ENCODE results near the gene GPR162. TPM values are rescaled to one million over a fixed set of nuclear protein-coding genes. Genes with fewer than 3 reads are reported as not detected.
A peak's percentile ranks its signal among the peaks of the same experiment; 100 is the strongest.

Gene GPR162
- total RNA-seq, 2 donors from 2014 or later = 0.44 to 7.0 TPM

GRCh38 chr12:6837370-6838060 is 15.9 kb downstream of the GPR162 start:
- Histone ChIP-seq H3K4me3 (no peak overlapping the region), H3K4me1 (peaks cover 0 to 10% of the 10 kb centered on the region in 2 donors), H3K27ac (no peak overlapping the region), H3K9me3 (no peaks in the 10 kb centered on the region), H3K36me3 (peaks cover 55% of the 10 kb centered on the region), H3K27me3 (no peaks in the 10 kb centered on the region)
- no peak for TF ChIP-seq CTCF (IDR thresholded peaks at IDR 0.05)
- no peak for DNase-seq (ENCODE audit: low spot score)

- TF ChIP-seq CTCF (IDR thresholded peaks at IDR 0.05) = no peak
- no peak for DNase-seq (ENCODE audit: low spot score)
- H3K36me3 ChIP-seq = peaks cover 54% of the 10 kb centered on the region
- no peaks in the 10 kb centered on the region for H3K9me3 ChIP-seq
- no peak overlapping the region for H3K27ac ChIP-seq
- H3K27me3 ChIP-seq = no peaks in the 10 kb centered on the region
- H3K4me3 ChIP-seq = no peak overlapping the region
- peaks cover 0 to 10% of the 10 kb centered on the region in 2 donors for H3K4me1 ChIP-seq
These were observed 17.2 kb downstream of the GPR162 start for GRCh38 chr12:6838854-6839253.

- Histone ChIP-seq H3K36me3 (peaks cover 61% of the 10 kb centered on the region), H3K27ac (peak overlapping the region in 1 of 2 donors; percentile 31), H3K27me3 (no peaks in the 10 kb centered on the region), H3K4me1 (peaks cover 0 to 10% of the 10 kb centered on the region in 2 donors), H3K9me3 (no peaks in the 10 kb centered on the region), H3K4me3 (no peak overlapping the region)
- no peak for TF ChIP-seq CTCF (IDR thresholded peaks at IDR 0.05)
- DNase-seq (ENCODE audit: low spot score) = no peak
These were observed 18.0 kb downstream of the GPR162 start for GRCh38 chr12:6839482-6840201.

GRCh38 chr12:6840330-6840729 is 18.7 kb downstream of the GPR162 start:
- H3K27me3 ChIP-seq = no peaks in the 10 kb centered on the region
- peaks cover 68% of the 10 kb centered on the region for H3K36me3 ChIP-seq
- no peak overlapping the region for H3K4me3 ChIP-seq
- H3K9me3 ChIP-seq = no peaks in the 10 kb centered on the region
- peak overlapping the region; percentile 31 to 48 for H3K27ac ChIP-seq
- peaks cover 0 to 10% of the 10 kb centered on the region in 2 donors for H3K4me1 ChIP-seq
- no peak for TF ChIP-seq CTCF (IDR thresholded peaks at IDR 0.05)
- no peak for DNase-seq (ENCODE audit: low spot score)

GRCh38 chr12:6840761-6841515 is 19.3 kb downstream of the GPR162 start, which contains the start of gene GNB3:
TSS of gene GNB3 (plus strand) at chr12:6840925. CDS start at chr12:6841288, 363 bp downstream.
- no peak for DNase-seq (ENCODE audit: low spot score)
- Histone ChIP-seq H3K36me3 (peaks cover 70% of the 10 kb centered on the region), H3K27me3 (no peaks in the 10 kb centered on the region), H3K4me3 (no peak within 1 kb of the TSS), H3K9me3 (no peaks in the 10 kb centered on the region), H3K4me1 (peaks cover 0 to 6% of the 10 kb centered on the region in 2 donors), H3K27ac (peak within 1 kb of the TSS; percentile 31 to 48)
- no peak for TF ChIP-seq CTCF (IDR thresholded peaks at IDR 0.05)
